HG02981 (cell line): ENCODE measurements around the gene STBD1.
"Not testable (repeated sequence)": the region's sequence is repeated elsewhere in the genome, so short reads cannot be mapped to it uniquely, and the experiment has no call there.

Source experiments
- ATAC-seq: cut with Tn5 transposase; IDR thresholded peaks from one replicate; pipeline ENCODE4 v1.9.1; 2021; ENCODE audit warnings: mild to moderate bottlenecking, moderate library complexity; ENCODE audit not compliant: unreplicated experiment

STBD1 gene

GRCh38 chr4:76315267-76315918 lies 8.9 kb downstream of the STBD1 start:
- ATAC-seq: no peak

GRCh38 chr4:76316131-76316530 lies 9.6 kb downstream of the STBD1 start:
- no peak for ATAC-seq

GRCh38 chr4:76322236-76322635 lies 15.7 kb downstream of the STBD1 start:
- no peak for ATAC-seq

- ATAC-seq: no peak
These were observed 18.5 kb downstream of the STBD1 start for GRCh38 chr4:76325072-76325471.

GRCh38 chr4:76326515-76326914 lies 20.0 kb downstream of the STBD1 start:
- no peak for ATAC-seq

GRCh38 chr4:76334885-76335284 lies 28.4 kb downstream of the STBD1 start:
- ATAC-seq: no peak

GRCh38 chr4:76339364-76339763 lies 32.8 kb downstream of the STBD1 start:
- ATAC-seq: no peak

GRCh38 chr4:76341063-76341462 lies 34.5 kb downstream of the STBD1 start:
- ATAC-seq: no peak

- no peak for ATAC-seq
These were observed 35.7 kb downstream of the STBD1 start for GRCh38 chr4:76342191-76342590.

GRCh38 chr4:76342803-76343202 lies 36.3 kb downstream of the STBD1 start:
- no peak for ATAC-seq

- no peak for ATAC-seq
These were observed 48.3 kb downstream of the STBD1 start for GRCh38 chr4:76354517-76355473.

GRCh38 chr4:76357981-76358380 lies 51.4 kb downstream of the STBD1 start:
- no peak for ATAC-seq

- ATAC-seq: not testable (repeated sequence)
These were observed 53.4 kb downstream of the STBD1 start for GRCh38 chr4:76359881-76360466.
